Activated CD4-positive, CD25-positive, alpha-beta regulatory T cell treated with anti-CD3 and anti-CD28 coated beads, Interleukin-2, amount 50 U/mL, for 16 hours (primary cell): ENCODE measurements around the gene RSRC2.
"Not testable (repeated sequence)": the region's sequence is repeated elsewhere in the genome, so short reads cannot be mapped to it uniquely, and the experiment has no call there.

Experiments
- DNase-seq: peaks from one replicate; pipeline ENCODE4 v3.0.0-alpha.2; 2020; ENCODE audit warnings: low read depth, low spot score

RSRC2 gene

DNA sequence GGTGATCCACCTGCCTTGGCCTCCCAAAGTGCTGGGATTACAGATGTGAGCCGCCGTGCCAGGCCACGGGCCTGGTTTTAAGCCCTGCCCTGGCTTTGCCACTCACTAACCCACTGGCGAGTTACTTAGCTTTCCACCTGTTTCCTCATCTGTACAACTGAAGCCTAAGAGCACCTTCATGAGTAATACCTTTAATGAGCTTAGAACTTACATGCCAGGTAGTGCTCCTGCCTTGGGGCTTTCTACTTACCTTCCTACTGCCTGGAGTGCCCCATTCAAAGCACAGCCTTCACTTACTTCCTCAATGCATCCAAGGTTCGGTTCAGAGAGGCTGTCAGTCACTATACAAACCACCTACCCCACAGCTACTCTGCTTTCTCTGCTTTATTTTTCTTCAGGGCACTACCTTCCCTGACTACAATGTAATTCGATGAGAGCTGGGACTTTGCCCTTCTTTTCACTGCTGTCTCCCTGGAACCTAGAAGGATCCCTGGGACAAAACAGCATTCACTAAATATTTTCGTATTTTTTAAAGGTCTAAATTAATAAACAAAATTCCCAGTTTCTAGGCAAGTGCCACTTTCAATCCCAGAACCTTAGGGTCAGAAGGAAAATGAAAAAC is 39.8 kb downstream of the RSRC2 start:
- no peak for DNase-seq

DNA sequence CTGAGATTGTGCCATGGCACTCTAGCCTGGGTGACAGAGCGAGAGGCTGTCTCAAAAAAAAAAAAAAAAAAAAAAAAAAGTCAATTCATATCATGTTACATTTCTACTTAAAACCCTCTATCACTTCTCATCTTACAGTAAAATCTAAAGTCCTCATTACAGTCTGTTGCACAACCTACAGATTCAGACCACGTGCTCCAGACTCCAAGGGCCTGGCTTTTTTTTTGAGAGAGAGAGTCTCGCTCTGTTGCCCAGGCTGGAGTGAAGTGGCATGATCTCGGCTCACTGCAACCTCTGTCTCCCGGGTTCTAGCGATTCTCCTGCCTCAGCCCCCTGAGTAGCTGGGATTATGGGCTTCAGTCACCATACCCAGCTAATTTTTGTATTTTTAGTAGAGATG is 40.4 kb downstream of the RSRC2 start:
- not testable (repeated sequence) for DNase-seq

DNA sequence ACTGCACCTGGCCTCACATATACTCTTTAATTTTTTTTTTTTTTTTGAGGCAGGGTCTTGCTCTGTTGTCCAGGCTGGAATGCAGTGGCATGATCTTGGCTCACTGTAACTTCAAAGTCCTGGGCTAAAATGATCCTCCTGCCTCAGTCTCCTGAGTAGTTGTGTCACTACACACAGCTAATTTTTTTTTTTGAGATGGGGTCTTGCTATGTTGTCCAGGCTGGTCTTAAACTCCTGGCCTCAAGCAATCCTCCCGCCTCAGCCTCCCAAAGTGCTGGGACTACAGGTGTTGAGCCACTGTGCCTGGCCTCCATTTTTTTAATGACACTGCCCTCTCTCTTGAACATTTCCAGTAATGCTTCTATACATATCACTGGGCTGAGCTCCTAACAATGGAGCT is 42.4 kb downstream of the RSRC2 start:
- DNase-seq: not testable (repeated sequence)

DNA sequence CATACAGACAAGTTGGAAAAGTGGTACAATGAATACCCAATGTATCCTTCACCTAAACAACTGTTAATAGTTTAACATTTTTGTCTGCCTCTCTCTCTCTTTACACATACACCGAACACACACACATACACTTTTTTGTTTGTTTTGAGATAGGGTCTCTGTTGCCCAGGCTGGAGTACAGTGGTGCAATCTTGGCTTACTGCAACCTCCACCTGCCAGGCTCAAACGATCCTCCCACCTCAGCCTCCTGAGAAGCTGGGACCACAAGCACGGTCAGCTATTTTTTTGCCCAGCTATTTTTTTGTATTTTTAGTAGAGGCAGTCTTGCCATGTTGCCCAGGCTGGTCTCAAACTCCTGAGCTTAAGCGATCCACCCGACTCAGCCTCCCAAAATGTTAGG is 42.8 kb downstream of the RSRC2 start:
- DNase-seq: no peak

DNA sequence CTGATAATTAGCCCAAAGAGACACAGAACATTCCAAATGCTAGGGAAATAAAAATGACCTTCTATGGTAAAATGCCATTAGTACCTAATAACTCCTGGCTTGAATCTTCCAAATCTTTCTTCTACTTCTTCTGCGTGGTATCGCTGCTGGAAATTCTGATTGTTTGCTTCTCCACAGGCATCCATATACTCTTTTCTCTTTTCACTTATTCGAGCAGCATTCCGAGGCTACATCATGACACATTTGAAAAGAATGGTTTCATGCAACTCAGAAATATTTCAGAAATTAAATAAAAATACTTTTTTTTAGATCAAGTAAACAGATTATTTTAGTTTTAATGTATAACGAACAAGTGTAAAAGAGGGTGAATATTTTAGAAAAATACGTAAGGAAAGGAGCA is 44.9 kb downstream of the RSRC2 start:
- no peak for DNase-seq

DNA sequence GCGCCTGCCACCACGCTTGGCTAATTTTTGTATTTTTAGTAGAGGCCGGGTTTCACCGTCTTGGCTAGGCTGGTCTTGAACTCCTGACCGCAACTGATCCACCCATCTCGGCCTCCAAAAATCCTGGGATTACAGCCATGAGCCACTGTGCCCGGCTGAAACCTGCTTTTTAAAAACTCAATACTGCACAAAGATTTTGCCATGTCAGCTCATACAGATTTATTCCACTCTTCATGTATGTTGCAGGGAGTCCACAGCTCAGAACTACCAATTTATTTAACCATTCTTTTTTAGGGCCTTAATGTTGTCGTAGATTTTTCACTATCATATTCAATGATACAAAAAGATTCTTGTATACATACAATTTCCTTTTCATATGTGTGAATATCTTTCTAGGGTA is 46.0 kb downstream of the RSRC2 start:
- DNase-seq: no peak

DNA sequence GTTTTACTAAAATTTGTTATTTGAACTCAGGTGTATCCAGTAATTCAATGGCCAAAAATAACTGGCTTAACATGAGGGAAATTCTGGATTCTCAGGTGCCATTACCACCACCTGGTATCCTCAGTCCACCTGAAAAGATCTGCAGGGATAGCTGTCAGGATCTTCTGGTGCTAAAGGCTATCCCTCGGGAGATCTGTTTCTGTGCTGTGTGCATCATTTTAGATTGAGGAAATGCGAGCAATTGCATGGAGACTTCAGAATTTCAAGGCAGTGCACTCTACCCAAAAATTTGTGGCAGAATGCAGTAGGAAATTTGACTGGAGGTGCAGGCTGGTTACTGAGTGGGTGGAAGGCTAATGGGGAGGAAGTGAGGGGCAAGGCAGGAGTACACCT is 52.4 kb downstream of the RSRC2 start:
- no peak for DNase-seq

DNA sequence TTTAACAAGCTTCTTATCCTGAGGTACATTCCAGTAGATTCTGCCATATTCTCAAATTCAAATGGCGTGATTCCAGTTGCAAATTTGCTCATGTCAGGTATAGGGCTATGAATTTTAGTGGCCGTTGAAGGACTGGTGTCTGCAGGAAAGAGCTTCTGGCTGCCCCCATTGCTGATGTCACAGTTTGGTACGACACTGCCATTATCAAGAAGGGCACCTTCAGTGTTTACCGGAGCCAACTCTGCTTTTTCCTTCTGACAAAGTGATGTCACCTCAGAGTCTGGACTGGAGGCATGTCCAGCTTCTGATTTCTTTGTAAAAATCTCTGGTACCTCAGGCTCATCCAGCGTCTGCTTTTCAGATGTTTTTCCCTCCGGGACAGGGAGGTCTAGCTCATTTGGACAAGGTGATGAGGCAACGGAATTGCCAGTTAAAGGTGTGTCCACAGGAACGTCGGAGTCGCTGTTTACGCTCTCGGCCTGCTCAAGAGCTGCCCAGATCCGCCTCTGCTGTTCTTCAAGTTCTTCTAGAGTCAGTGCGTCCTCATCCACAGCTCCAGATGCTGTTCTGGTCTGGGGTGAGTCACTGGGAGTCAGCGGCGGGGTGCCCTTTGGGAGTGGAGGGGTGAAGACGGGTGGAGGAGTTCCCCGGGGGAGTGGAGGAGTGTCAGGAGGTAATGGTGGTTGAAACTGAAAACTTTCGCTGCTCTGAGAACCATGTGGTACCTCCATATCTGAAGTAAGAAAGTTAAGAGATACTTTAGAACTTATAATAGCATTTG is 53.0 kb downstream of the RSRC2 start:
- DNase-seq: no peak

DNA sequence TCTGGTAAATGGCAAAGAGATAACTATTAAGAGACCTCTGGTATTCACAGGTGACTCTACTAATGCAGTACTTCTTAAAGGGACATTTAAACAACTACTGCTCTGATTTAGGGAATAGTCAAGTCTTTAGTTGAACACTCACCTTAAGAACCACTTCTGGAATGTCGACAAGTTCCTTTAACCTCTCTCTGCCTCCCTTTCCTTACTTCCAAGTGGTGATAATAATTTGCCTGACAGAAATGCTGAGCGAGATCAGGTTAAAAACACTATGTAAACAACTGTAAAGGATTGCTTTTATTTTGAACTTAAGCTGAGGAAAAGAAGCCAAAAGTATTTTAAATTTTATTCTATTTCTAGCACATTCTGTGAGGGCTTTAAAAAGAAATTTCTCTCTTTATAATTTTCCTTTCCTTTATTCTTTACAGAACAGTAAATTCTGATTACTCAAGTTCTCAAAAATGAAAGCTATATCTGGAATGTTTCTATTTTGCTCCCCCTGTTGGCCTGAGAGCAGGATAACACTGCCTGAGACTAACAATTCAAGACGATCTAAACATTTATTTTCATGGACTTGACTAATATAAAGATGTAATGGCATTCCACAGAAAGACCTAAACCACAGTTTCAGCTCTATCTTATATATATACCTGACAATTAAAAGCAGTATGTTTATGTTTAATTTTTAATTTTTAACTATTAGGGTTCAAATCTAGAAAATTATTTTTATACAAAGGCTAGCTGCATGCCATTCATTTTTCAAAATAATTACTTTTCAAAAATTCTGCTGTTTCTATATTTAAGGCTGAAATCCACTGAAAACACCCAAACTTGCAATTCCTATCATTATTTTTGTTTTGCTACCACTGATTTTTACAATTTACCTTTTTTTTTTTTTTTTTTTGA is 55.2 kb downstream of the RSRC2 start:
- DNase-seq: no peak

DNA sequence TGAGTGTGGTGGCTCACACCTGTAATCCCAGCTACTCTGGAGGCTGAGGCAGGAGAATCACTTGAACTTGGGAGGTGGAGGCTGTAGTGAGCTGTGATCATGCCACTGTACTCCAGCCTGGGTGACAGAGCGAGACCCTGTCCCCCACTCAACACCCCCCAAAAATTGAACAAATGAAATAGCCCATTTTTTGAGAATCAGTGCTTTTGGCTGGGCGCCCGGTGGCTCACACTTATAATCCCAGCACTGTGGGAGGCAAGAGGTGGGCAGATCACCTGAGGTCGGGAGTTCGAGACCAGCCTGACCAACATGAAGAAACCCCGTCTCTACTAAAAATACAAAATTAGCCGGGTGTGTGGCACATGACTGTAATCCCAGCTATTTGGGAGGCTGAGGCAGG is 56.2 kb downstream of the RSRC2 start:
- DNase-seq: not testable (repeated sequence)

DNA sequence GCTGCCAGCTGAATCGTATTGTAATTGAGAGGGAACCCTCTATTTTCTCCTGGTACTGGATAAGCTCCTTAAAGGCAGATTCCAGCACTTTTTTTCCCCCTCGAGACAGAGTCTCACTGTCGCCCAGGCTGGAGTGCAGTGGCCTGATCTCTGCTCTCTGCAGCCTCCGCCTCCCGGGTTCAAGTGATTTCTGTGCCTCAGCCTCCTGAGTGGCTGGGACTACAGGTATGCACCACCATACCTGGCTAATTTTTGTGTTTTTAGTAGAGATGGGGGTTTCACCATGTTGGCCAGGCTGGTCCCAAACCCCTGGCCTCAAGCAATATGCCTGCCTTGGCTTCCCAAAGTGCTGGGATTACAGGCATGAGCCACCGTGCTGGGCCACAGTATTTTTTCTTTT is 56.9 kb downstream of the RSRC2 start:
- DNase-seq: not testable (repeated sequence)

DNA sequence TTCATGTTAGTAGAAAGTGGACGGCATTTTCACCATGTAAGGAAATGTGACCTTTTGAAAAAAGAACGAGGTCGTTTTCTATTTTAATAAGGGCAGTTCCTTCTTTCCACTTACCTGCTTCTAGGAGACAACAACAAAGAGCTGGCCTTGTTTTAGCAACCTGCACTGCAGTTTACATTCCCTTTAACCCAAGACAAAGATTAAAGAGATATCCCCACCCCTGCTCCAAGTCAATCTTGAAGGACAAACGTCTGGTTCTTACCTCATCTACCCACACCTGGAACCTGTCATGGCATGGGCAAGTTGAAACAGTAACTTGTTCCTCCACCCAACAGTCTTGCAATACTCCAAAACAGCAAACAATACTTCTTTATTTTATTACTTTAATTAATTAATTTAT is 58.8 kb downstream of the RSRC2 start:
- DNase-seq: no peak

DNA sequence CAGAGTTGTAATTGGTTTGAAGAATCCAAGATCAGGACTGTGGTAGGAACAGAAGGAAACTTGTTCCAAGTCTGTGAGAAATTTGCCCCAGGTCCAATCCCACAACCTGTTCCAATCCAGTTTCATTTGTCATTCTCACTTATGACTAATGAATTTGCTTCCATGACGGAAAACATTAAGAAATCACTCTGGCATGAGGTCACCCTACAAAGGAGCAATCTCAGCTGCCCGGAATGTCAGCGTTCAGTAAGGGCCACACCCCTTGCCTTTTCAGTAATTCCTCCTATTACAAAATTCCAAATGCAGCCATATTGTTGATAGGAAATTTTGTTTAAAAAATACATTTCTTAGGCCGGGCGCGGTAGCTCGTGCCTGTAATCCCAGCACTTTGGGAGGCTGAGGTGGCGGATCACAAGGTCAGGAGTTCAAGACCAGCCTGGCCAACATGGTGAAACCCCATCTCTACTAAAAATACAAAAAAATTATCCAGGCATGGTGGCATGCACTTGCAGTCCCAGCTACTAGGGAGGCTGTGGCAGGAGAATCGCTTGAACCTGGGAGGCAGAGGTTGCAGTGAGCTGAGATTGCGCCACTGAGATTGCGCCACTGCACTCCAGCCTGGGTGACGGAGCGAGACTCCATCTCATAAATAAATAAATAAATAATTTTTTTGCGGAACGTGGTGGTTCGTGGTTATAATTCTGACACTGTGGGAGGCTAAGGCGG is 62.3 kb downstream of the RSRC2 start:
- not testable (repeated sequence) for DNase-seq

DNA sequence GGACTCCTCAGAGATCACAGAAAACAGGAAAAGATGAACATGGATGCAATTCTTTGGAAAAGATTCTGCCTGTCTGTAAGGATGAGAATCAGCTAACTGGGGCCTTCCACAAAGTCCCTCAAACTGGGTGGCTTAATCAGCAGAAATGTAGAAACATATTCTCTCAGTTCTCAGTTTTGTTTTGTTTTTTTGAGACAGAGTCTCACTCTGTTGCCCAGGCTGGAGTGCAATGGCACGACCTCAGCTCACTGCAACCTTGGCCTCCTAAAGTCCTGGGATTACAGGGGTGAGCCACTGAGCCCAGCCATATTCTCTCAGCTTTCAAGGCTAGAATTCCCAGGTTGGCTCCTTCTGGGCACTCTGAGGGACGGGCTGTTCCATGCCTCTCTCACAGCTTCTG is 66.1 kb downstream of the RSRC2 start:
- DNase-seq: no peak

DNA sequence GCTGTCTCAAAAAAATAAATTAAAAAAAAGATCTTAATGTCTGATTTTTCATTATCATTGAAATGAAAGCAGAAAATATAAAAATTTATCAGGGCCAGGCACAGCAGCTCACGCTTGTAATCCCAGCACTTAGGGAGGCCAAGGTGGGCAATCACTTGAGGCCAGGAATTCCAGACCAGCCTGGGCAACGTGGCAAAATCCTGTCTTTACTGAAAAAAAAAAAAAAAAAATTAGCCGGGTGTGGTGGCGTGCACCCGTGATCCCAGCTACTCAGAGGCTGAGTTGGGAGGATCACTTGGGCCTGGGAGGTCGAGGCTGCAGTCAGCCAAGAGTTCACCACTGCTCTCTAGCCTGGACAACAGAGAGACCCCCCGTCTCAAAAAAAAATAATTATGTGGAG is 66.7 kb downstream of the RSRC2 start:
- DNase-seq: no peak

DNA sequence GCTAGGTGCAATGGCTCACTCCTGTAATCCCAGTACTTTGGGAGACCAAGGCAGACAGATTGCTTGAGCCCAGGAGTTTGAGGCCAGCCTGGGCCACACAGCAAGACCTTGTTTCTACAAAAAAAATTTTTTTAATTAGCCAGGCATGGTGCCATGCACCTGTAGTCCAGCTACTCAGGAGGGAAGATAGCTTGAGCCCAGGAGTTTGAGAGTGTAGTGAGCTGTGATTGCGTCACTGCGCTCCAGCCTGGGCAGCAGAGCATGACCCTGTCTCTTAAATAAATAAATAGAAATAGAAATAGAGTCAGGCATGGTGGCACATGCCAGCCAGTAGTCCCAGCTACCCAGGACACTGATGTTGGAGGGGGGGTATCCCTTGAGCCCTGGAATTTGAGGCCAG is 67.5 kb downstream of the RSRC2 start:
- no peak for DNase-seq

DNA sequence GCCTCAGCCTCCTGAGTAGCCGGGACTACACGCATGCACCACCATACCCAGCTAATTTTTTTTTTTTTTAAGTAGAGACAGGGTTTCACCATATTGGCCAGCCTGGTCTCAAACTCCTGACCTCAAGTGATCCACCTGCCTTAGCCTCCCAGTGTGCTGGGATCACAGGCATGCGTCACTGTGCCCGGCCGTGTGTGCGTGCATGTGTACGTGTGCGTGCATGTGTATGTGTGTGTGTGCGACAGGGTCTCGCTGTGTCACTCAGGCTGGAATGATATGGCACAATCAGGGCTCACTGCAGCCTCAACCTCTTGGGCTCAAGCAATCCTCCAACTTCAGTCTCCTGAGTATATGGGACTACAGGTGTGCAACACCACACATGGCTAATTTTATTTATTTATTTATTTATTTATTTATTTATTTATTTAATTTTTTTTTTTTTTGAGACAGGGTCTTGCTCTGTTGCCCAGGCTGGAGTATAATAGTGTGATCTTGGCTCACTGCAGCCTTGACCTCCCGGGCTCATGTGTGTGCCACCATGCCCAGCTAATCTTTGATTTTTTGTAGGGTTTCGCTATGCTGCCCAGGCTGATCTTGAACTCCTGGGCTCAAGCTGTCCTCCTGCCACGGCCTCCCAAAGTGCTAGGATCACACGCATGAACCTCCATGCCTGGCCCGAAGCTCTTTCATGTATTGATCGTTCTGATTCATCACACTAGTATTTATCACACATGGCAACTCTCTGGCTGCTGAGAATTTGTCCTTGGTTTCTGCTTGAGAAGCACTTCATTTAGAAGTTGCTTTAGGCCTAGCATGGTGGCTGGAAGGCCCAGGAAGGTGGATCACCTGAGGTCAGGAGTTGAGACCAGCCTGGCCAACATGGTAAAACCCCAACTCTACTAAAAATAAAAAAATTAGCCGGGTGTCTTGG is 68.4 kb downstream of the RSRC2 start:
- no peak for DNase-seq

DNA sequence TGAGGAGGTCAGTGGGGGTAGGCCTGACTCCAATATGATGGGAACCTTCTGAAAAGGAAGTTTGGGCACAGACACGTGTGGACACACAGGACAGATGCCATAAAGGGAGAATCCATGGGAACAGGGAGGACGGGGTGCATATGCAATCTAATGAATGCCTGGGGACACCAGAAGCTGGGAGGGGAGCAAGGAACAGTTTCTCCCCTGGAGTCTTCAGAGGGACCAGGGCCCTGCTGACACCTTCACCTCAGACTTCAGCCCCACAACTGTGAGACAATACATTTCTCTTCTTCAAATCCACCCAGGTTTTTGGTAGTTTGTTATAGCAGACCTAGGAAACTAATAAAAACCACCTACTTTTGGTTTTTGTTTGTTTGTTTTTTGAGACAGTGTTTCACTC is 69.1 kb downstream of the RSRC2 start:
- no peak for DNase-seq

DNA sequence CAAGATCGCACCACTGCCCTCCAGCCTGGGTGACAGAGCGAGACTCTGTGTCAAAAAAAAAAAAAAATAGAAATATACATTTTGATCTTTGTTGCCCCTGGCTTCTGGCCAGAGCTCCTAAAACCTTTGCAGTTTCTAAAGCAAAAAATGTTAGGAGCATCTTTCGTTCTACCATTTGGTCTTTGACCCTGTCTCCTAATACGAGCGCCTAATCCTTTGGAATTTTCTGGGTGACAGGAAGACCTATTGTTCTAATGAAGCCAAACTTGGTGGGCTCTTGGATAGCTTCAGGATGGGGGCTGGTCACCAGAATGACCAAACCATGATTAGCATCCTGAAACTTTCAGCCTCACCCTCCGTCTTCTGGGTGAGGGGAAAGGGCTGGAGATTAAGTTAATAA is 72.0 kb downstream of the RSRC2 start:
- DNase-seq: no peak

DNA sequence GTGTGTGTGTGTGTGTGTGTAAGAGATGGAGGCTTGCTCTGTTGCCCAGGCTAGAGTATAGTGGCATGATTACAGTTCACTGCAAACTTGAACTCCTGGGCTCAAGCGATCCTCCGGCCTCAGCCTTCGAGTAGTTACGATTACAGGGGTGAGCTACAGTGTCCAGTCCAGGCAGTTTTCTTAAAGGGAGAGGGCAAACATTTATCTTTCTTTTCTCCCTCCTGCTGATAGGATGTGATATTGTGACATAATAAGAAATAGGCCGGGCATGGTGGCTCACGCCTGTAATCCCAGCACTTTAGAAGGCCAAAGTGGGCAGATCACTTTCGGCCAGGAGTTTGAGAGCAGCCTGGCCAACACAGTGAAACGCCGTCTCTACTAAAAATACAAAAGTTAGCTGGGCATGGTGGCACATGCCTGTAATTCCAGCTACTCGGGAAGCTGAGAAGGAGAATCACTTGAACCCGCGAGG is 72.5 kb downstream of the RSRC2 start:
- no peak for DNase-seq
